ENCODE results near the gene HES5.
"Not testable (repeated sequence)": the region's sequence is repeated elsewhere in the genome, so short reads cannot be mapped to it uniquely, and the experiment has no call there.

The HES5 gene, protein sequence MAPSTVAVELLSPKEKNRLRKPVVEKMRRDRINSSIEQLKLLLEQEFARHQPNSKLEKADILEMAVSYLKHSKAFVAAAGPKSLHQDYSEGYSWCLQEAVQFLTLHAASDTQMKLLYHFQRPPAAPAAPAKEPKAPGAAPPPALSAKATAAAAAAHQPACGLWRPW

DNA sequence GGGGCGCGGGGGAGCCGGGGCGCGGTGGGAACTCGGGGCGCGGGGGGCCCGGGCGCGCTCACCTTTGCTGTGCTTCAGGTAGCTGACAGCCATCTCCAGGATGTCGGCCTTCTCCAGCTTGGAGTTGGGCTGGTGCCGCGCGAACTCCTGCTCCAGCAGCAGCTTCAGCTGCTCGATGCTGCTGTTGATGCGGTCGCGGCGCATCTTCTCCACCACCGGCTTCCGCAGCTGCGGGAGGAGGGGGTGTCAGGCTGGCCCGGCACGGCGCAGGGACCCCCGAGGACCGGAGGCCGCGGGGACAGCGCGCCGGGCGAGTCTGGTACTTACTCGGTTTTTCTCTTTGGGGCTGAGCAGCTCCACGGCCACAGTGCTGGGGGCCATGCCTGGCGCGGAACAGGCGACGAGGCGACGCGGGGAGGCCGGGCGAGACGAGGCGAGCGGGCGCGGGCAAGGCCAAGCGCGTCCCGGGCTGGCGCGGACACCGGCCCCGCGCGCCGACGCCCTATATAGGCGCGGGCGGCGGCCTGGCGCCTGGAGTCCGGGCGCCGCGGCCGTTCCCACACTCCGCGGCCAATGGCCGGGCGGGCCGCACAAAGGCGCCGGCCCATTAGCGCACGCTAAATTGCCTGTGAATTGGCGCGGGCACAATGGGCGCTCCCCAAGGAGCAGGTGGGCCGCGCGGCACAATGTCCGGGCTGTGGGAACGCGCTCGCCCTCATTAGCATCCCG is at the start of gene HES5:
TSS of gene HES5 (minus strand) at position 480 of the 729 bp plus-strand sequence. CDS start at position 381, 99 bp downstream.
- no peak for DNase-seq

DNA sequence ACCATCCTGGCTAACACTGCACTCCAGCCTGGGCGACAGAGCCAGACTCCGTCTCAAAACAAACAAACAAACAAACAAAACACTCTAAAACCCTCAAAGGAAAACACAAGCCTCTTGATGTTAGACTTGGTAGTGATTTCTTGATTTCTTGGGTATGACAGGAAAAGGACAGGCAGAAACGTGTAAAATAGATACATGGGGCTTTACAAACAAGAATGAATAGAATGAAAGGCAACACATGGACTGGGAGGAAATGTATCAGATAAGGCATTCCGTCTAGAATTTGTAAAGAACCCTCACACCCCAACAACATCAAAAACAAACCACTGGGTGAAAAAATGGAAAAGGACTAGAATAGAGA is 48.7 kb upstream of the HES5 start:
- no peak for DNase-seq

DNA sequence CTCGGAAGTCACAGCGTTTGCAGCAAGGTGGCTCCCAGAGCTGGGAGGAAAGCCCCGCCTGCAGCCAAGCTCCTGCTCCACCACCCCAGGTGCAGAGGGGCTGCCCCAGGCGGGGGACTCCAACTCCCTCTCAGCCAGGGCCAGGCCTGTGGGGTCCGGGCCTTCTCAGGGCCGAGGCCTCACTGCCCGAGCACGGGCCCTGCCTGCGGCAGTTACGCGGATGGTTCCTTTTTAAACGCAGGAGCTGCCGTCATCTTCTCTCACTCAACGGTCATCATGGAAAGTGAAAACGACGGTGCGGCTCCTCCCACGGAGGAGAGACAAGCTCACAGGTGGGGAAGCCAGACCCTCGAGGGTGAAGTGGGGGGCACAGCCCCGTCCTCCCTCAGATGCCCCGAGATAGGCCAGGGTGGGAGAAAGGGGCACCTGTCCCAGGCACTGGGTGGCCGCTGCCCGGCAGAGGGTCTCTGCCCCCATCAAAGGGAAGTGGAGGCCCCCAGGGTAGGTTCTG is 47.6 kb upstream of the HES5 start:
- not testable (repeated sequence) for DNase-seq

DNA sequence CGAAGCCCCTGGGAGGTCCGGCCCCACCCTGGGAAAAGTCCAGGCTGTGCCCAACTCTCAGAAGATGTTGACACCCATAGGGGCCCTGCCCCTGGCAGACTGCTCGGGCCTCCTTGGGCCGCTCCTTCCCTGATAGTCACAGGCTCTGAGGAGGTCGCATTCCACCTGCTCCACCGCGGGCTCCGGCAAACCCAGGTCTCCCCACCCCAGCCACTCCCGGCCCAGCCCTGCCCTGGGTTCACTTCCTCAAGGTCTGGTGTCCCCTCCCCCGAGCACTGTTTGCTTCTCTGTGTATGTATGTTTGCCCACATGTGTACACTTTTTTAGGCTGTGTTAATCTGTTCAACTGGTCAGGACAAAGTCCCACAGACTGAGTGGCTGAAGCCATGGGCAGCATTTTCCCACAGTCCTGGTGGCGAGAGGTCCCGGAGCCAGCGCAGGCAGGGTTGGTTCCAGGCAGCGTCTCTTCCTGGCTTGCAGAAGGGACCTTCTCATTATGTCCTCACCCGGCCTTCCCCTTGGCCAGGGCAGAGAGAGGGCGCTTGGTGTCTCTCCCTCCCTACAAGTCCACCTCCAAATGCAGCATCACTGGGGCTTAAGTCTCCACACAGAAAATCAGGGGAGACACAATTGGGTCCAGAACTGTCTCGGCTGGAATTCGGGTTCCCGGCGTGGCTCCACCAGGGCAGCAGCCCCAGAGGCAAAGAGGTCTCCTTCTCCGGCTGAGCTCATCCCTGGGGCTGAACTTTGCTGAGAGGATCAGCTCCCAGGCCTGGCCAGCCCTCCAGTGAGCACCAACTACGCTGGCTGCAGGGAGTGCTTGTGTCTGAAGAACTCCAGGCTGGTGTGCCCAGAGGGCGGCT is 46.0 kb upstream of the HES5 start:
- DNase-seq, result no peak

DNA sequence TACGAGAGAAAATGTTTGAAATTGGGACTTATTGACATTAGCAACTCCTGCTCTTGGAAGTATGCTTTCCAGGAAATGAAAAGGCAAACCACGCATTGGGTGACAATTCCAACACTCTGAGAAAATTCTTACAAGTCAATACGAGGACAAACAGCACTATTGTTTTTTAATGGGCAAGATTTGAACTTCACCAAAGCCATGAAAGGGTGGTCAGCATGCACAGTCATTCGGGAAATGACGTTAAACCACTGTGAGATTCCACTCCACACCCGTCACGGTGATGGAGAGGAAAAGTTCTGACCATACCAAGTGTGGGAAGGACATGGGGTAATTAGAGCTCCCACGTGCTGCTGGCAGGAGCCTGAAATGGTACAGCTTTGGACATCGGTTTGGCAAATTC is 44.3 kb upstream of the HES5 start:
- DNase-seq, result no peak

DNA sequence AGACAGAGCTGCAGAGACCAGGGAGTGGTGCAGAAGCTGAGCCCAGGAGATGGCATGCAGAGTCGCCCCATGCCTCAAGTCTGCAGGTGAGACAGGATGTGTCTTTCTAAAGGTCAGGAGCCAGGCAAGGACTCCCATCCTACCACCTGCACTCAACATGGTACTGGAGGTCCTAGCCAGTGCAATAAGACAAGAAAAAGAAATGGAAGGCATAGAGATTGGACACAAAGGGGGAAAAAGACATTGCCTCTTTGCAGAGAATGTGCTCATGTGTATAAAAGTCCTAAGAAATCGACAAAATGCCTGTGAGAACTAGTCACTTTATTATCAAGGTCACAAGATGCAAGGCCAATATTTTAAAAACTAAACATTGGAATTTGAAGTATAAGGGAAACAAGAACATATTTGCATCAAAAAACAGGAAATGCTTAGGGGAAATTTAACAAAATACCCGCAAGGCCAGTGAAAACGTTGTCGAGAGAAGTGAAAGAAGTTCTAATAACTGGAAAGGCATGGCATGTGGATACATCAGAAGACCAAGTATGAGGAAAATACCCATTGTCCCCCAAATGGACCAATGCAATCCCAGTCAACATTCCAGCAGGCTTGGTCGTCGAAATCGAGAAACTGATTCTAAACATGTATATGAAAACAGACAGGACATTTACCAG is 43.3 kb upstream of the HES5 start:
- DNase-seq, result no peak

DNA sequence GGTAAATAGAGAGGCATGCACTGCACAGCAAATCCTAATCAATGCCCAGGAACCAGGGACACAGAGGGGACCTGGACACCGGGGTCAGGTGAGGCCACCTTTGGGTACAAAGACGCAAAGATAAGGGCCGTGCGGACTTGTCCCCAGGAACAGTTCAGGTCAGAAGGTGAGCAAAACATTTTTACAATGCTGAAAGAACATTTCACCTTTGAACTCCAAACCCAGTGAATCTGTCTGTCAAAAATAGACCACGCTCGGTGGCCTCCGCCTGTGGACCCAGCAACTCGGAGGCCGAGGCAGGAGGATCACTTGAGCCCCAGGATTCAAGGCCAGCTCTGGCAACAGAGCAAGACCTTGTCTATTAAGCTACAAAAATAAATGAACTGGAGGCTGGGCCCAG is 41.3 kb upstream of the HES5 start:
- no peak for DNase-seq

DNA sequence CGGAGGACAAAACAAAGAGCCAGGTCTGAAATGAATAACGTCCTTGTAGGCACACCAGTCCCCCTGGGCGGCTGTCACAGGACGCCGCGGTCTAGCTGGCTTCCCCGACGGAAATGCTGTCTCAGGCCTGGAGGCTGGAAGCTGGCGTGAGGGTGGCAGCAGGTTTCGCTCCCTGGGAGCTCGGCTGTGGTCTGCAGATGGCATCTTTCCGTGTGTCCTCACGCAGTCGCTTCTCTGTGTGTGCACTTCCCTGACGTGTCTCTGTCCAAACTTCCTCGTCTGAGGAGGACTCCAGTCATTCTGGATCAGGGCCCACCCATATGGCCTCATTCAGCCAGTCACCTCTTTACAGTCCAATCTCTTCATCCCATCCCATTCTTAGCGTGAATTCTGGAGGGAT is 40.3 kb upstream of the HES5 start:
- no peak for DNase-seq

DNA sequence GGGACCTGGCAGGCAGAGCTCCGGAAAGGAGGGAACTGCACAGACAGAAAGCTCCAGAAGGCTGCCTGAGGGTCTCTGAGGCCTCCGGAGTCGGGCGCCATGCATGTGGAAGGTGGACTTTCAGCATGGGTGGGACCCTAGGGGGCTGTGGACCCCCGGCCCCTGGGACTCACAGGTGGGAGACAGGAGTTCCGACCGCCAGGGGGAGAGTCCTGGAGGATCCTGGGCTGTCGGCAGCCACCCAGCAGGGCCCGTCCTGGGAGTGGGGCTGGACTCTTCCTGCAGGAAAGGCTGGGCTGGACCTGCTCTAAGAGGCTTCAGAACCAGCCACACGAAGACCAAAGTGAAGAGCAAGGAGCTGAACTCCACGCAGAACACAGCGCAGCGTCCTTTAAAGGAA is 39.6 kb upstream of the HES5 start:
- DNase-seq, result not testable (repeated sequence)

DNA sequence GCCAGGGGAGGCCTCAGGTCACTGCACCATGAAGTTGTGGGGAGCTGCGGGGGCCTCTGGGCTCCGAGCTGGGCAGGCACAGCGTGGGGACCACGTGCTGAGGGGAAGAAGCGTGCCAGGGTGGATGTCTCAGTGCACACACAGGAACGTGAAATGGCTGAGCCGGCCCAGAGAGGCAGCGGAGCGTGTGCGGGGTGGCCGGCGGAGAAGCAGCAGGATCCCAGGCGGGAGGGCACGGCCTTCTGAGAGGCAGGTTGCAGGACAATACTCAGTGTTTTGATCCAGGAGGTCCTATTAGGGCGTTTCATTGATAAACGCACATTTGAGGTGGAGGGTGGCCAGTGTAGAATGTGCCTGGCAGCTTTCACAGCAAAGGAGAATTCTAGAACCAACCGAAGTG is 39.0 kb upstream of the HES5 start:
- no peak for DNase-seq

DNA sequence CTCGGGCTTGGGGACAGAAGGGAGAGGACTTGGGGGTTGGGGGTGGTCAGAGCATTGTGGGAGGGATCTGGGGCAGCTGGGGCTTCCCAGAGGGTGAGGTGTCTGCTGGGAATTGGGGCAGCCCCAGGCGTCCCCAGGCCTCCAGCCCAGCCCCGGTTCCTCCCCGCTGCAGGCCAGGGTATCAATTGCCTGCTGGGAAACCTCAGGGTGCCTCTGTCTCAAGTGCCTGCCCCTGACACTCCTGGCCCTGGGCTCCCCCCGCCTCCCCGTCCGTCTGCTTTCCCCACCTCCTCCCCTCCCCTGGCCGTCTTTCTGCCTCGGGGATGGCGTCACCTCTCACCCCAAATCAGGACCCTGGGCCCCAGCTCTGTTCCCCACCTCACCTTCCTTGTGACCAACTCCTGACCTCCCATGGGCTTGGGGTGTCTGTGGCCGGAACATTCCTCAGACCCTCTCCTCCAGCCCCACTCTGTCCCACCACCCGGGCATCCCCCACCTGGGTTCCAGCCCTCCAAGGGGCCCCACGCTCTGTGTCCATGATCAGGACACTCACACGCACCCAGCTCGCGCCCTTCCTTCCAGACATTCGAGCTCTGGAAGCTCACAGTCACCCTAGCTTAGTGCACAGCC is 38.2 kb upstream of the HES5 start:
- not testable (repeated sequence) for DNase-seq

DNA sequence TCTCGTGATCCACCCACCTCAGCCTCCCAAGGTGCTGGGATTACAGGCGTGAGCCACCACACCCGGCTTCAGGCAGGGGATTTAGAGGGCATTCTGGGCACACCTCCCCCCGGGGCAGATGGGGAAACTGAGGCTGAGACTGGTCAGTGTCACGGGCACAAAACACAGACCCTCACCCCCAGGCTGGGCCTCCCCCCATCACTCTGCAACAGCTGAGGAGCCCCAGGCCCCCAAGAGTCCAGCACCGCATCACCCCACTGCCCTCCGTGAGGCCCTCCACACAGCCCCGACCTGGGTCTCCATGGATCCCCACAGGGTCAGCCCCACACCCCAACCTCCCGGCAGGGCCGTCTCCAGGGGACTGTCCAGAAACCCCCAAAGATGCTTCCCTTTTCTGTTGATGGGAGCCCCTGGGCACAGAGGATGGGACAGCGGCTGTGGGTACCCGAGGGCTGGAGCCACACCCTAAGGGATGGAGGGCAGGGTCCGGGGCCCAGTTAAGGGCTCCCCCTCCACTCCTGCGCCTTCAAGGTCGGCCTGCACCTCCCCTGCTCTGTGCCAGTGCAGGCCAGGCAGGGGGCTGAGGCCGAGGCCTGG is 37.1 kb upstream of the HES5 start:
- DNase-seq, result no peak

DNA sequence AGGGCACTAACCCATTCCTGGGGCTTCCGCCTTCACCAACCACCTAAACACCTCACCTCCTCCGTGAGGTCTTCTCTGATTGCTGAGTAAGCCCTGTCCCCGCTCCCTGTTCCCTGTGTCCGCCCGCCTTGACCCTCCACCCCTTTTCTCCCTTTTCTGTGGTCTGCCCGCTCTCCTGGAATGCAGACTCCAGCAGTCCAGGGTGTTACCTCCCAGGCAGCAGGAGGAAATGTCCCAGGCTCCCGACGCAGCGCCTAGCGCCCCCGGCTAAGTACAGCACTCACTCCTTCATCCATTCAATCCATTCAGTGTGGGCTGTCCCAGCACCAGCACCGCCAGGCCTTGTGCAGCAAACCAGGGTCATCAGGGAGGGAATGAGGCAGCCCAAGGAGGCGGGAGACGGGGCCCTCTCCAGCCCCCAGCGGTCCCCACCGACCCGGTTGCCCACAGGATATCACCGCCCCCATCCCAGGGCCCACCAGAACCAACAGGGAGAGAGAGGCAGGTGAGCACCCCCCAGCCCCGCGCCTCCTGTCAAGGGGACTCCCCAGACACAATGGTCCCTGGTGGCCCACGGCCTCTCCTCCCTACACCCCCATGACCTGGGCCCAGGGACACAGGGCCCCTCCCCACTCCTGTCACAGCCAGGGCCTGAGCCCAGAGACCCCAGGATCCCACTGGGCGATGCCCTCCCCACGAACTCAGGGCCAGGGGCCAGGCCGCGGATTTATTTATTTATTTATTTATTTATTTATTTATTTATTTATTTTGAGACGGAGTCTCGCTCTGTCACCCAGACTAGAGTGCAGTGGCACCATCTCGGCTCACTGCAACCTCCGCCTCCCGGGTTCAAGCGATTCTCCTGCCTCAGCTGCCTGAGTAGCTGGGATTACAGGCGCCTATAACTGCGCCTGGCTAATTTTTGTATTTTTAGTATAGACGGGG is 36.3 kb upstream of the HES5 start:
- DNase-seq, result no peak

DNA sequence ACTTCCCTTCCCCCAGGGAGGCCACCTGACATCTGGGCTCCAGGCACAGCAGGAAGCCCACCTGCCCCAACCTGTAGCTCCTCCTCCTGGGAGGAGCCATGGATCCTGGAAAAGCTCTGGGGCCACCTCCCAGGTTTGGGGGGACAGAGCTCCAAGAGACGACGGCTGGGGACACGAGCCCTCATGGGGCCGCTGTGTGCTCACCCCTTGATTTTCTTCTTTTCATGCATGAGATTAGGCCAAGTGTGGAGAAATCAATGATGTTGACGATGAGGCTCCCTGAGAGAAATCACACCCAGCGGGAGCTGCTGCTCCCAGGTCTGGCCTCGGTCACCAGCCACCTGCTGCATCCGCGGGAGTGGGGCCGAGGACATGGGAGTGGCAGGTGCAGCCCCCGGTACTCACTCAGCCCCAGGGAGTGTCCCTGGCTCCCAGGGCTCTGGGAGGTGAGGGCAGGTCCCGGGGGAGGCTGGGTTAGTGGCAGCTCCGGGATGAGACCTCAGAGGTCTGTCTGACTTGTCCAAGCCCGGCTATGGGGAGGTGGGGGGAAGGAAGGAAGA is 34.8 kb upstream of the HES5 start:
- no peak for DNase-seq

DNA sequence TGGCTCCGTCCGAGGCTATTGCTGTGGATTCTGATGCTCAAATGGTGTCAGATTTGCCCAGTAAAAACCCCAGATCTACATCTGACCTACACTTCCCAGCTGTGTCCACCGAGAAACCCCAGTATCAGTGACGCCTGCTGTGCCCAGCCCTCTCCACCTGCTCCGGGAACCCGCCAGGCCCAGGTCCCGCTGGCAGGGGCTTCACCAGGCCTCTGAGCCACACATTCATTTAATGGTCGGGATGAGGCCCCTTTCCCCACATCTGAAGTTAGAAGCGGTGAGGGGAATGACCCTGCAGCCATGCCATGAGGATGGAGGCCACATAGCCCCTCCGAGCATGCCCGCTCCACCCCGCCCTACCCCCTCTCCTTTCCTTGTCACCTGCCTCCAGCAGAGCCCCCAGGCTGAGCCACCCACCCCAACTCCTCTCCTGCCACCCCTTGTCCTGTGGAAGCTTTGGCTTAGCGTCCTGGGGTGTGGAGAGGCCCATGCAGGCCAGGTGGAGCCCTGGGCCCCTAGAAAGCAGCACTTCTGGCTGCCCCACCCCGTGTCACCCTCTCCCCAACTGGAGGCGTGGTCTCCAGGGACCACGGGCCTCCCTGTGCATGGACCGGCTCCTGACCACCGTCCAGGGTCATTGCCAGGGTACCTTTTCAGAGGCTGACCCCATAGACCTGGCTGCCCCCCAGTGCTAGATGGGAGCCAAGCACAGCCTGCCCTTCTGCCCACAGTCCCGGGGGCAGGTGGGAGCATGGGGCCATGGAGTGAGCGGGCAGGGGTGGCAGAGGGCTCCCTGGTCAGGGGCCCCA is 34.1 kb upstream of the HES5 start:
- no peak for DNase-seq

DNA sequence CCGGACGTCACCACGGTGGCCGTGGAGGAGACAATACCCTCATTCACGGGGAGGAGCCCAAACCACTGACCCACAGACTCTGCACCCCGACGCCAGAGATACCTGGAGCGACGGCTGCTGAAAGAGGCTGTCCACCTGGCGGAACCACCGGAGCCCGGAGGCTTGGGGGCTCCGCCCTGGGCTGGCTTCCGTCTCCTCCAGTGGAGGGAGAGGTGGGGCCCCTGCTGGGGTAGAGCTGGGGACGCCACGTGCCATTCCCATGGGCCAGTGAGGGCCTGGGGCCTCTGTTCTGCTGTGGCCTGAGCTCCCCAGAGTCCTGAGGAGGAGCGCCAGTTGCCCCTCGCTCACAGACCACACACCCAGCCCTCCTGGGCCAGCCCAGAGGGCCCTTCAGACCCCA is 33.1 kb upstream of the HES5 start:
- DNase-seq, result no peak

DNA sequence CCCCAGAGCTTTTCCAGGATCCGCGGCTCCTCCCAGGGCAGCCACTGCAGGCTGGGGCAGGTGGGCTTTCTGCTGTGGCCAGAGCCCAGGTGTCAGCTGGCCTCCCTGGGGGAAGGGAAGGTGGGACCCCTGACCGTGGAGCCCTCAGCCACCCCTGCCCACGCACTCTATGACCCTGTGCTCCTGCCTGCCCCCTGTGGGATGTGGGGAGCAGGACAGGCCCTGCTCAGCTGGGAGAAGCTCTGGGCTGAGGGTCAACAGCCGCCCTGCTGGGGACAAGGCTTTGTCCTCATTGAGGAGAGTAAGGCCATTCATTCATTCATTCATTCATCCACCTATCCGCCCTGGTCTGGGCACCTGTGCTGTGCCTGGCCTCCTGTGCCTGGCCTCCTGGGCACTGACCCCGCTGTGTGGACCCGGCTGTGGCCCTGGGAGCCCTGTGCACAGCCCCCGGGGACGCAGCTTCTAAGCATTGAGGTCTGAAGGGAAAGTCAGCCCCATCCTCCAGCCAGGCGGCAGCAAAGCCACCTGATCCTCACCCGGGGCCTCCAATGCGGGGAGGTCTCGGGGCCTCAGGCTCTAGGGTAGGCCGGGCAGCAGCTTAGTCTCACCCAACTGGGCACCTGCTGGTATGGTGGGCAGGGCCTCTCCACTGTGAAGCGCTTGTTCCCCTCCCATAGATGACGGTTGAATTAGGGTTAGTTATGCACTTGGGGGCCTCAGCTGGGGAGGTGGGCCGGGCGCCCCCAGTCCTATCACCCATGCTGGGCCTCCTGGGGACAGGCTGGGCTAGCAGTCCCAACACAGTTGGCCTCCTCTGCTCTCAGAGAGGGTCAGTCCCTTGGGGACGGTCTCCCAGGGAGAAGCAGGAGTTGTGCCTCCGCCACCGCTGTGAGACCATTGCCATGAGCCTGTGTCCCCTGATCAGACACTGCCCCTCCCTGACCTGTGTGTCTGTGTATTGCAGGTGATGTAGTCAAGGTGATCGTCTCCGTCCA is 32.1 kb upstream of the HES5 start:
- no peak for DNase-seq

DNA sequence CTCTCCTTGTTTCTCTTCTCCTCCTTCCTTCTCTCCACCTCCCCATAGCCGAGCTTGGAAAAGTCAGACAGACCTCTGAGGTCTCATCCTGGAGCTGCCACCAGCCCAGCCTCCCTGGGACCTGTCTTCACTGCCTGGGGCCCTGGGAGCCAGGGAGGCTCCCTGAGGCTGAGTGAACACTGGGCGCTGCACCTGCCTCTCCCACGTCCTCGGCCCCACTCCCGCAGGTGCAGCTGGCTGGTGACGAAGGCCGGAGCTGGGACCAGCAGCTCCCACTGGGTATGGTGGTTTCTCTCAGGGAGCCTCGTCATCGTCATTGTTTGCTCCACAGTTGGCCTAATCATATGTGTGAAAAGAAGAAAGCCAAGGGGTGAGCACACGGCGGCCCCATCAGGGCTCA is 31.4 kb upstream of the HES5 start:
- no peak for DNase-seq
